GM23338 (cell line): ENCODE measurements around the gene TMEM59.

ENCODE experiments used
- CREB1 ChIP-seq: fragments of 250-450 bp; sonication (Bioruptor Pico); IDR thresholded peaks from 2 replicates; pipeline ENCODE4 v1.5.0; 2020; ENCODE audit warnings: low read depth, mild to moderate bottlenecking, moderate library complexity
- CTCF ChIP-seq, 2 experiments: fragments of 200-600 bp in 1 of 2; sonication (generic) in 1 of 2; conservative IDR thresholded peaks; 2 replicates each; pipeline versions ENCODE4 v1.5.1 to v1.6.1; 2016 to 2017; ENCODE audit warnings: antibody characterized with exemption in 2 of 2, low read depth in 2 of 2, mild to moderate bottlenecking in 2 of 2, moderate library complexity in 1 of 2
- ETS1 ChIP-seq: IDR thresholded peaks from 2 replicates; pipeline ENCODE4 v1.6.1; 2016; ENCODE audit warnings: antibody characterized with exemption
- EZH2 ChIP-seq: fragments of 200-600 bp; sonication (generic); IDR thresholded peaks from one replicate; pipeline ENCODE4 v1.8.0; 2017; ENCODE audit warnings: antibody characterized with exemption, mild to moderate bottlenecking, low read depth; ENCODE audit not compliant: unreplicated experiment
- EZH2phosphoT487 ChIP-seq: fragments of 200-600 bp; sonication (generic); IDR thresholded peaks from one replicate; pipeline ENCODE4 v1.8.1; 2018; ENCODE audit warnings: antibody characterized with exemption; ENCODE audit not compliant: unreplicated experiment
- JUNB ChIP-seq: IDR thresholded peaks from one replicate; pipeline ENCODE4 v1.6.1; 2016; ENCODE audit warnings: antibody characterized with exemption; ENCODE audit not compliant: unreplicated experiment
- NANOG ChIP-seq: IDR thresholded peaks from 2 replicates; pipeline ENCODE4 v1.6.1; 2016; ENCODE audit warnings: antibody characterized with exemption, borderline replicate concordance
- POLR2AphosphoS5 ChIP-seq: IDR thresholded peaks from 2 replicates; pipeline ENCODE4 v1.6.1; 2016; ENCODE audit warnings: antibody characterized with exemption, low read depth
- ZNF114 ChIP-seq: fragments of 250-450 bp; sonication (Bioruptor Pico); IDR thresholded peaks from 2 replicates; pipeline ENCODE4 v1.5.0; 2020; ENCODE audit warnings: mild to moderate bottlenecking, moderate library complexity
- TF ChIP-seq, protein P1 (sequence below): IDR thresholded peaks from one replicate; pipeline ENCODE4 v1.6.1; 2018; ENCODE audit warnings: antibody characterized with exemption; ENCODE audit not compliant: unreplicated experiment

DNA sequence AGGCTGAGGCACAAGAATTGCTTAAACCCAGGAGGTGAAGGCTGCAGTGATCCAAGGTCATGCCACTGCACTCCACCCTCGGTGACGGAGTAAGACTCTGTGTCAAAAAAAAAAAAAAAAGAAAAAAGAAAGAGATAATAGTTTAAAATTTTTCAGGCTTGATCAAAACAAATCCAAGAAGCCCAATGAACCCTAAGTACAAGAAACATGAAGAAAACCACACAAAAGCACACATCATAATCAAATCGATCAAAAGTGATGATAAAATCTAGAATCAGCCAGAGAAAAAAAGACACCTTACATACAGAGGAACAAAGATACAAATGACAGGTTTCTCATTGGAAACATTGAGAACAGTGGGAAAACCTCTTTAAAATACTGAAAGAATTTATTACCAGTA lies 66.5 kb downstream of the TMEM59 start:
- TF ChIP-seq POLR2AphosphoS5 (no peak), EZH2 (no peak), CTCF (conservative IDR thresholded peaks at IDR 0.05; ENCODE audit: low read depth in 2 of 2) (no peak), ZNF114 (no peak), NANOG (no peak), EZH2phosphoT487 (no peak), CREB1 (CRISPR knock-in tag) (no peak), JUNB (no peak), ETS1 (no peak)
- TF ChIP-seq, protein P1, sequence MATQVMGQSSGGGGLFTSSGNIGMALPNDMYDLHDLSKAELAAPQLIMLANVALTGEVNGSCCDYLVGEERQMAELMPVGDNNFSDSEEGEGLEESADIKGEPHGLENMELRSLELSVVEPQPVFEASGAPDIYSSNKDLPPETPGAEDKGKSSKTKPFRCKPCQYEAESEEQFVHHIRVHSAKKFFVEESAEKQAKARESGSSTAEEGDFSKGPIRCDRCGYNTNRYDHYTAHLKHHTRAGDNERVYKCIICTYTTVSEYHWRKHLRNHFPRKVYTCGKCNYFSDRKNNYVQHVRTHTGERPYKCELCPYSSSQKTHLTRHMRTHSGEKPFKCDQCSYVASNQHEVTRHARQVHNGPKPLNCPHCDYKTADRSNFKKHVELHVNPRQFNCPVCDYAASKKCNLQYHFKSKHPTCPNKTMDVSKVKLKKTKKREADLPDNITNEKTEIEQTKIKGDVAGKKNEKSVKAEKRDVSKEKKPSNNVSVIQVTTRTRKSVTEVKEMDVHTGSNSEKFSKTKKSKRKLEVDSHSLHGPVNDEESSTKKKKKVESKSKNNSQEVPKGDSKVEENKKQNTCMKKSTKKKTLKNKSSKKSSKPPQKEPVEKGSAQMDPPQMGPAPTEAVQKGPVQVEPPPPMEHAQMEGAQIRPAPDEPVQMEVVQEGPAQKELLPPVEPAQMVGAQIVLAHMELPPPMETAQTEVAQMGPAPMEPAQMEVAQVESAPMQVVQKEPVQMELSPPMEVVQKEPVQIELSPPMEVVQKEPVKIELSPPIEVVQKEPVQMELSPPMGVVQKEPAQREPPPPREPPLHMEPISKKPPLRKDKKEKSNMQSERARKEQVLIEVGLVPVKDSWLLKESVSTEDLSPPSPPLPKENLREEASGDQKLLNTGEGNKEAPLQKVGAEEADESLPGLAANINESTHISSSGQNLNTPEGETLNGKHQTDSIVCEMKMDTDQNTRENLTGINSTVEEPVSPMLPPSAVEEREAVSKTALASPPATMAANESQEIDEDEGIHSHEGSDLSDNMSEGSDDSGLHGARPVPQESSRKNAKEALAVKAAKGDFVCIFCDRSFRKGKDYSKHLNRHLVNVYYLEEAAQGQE, result no peak
